ENCODE measurements around the gene ALDH1A2. TPM values are rescaled to one million over a fixed set of nuclear protein-coding genes. Genes with fewer than 3 reads are reported as not detected.

The ALDH1A2 gene
- total RNA-seq, 6 experiments from 2014 or later, result not detected

GRCh38 chr15:57947282-57947681 lies 118.2 kb downstream of the ALDH1A2 start:
- Mint-ChIP-seq H3K36me3 (ENCODE audit: low read depth) (no peaks in the 10 kb centered on the region), H3K4me3 (no peak overlapping the region), H3K4me1 (ENCODE audit: low read depth) (no peaks in the 10 kb centered on the region), H3K27me3 (ENCODE audit: insufficient read depth) (peaks cover 22% of the 10 kb centered on the region), H3K27ac (no peak overlapping the region), H3K9me3 (no peaks in the 10 kb centered on the region; the same call in 1 of the 2 replicates)
- no peak for DNase-seq
- no peak for TF ChIP-seq CTCF (IDR thresholded peaks at IDR 0.05)

GRCh38 chr15:57946491-57947048 lies 118.9 kb downstream of the ALDH1A2 start:
- Mint-ChIP-seq H3K9me3 (no peaks in the 10 kb centered on the region), H3K27ac (no peak overlapping the region), H3K4me3 (no peak overlapping the region), H3K4me1 (ENCODE audit: low read depth) (no peaks in the 10 kb centered on the region), H3K36me3 (ENCODE audit: low read depth) (no peaks in the 10 kb centered on the region), H3K27me3 (ENCODE audit: insufficient read depth) (peaks cover 15% of the 10 kb centered on the region)
- no peak for TF ChIP-seq CTCF (IDR thresholded peaks at IDR 0.05)
- no peak for DNase-seq

GRCh38 chr15:57945616-57946015 lies 119.9 kb downstream of the ALDH1A2 start:
- DNase-seq, result no peak
- H3K9me3 Mint-ChIP-seq, result no peaks in the 10 kb centered on the region
- TF ChIP-seq CTCF (IDR thresholded peaks at IDR 0.05), result no peak
- H3K4me3 Mint-ChIP-seq, result no peak overlapping the region
- no peaks in the 10 kb centered on the region for H3K4me1 Mint-ChIP-seq (ENCODE audit: low read depth)
- peaks cover 13% of the 10 kb centered on the region for H3K27me3 Mint-ChIP-seq (ENCODE audit: insufficient read depth)
- H3K36me3 Mint-ChIP-seq (ENCODE audit: low read depth), result no peaks in the 10 kb centered on the region
- no peak overlapping the region for H3K27ac Mint-ChIP-seq

- TF ChIP-seq CTCF (IDR thresholded peaks at IDR 0.05), result no peak
- H3K4me3 Mint-ChIP-seq, result no peak overlapping the region
- H3K4me1 Mint-ChIP-seq (ENCODE audit: low read depth), result no peaks in the 10 kb centered on the region
Measured at GRCh38 chr15:57943754-57944420, 121.6 kb downstream of the ALDH1A2 start.

GRCh38 chr15:57943171-57943570 lies 122.3 kb downstream of the ALDH1A2 start:
- Mint-ChIP-seq H3K4me1 (ENCODE audit: low read depth) (no peaks in the 10 kb centered on the region), H3K36me3 (ENCODE audit: low read depth) (no peaks in the 10 kb centered on the region), H3K27ac (no peak overlapping the region), H3K4me3 (no peak overlapping the region), H3K27me3 (ENCODE audit: insufficient read depth) (peaks cover 11% of the 10 kb centered on the region), H3K9me3 (no peaks in the 10 kb centered on the region)
- TF ChIP-seq CTCF (IDR thresholded peaks at IDR 0.05), result no peak
- no peak for DNase-seq

More at GRCh38 chr15:57943754-57944420, 121.6 kb downstream of the ALDH1A2 start:
- no peak for DNase-seq
- no peaks in the 10 kb centered on the region for H3K9me3 Mint-ChIP-seq
- no peaks in the 10 kb centered on the region for H3K36me3 Mint-ChIP-seq (ENCODE audit: low read depth)
- peaks cover 12% of the 10 kb centered on the region for H3K27me3 Mint-ChIP-seq (ENCODE audit: insufficient read depth)
- no peak overlapping the region for H3K27ac Mint-ChIP-seq

All from HFFc6 (cell line).